DMS53 treated with DMSO at 0.1 percent for 48 hours (cell line): Measurements from ENCODE around the gene KLHDC8B.

Experiments used
- DNase-seq: peaks from one replicate; lab custom pipeline; 2025; ENCODE audit not compliant: unreplicated experiment; lab: John Stamatoyannopoulos, UW

Gene KLHDC8B

DNA sequence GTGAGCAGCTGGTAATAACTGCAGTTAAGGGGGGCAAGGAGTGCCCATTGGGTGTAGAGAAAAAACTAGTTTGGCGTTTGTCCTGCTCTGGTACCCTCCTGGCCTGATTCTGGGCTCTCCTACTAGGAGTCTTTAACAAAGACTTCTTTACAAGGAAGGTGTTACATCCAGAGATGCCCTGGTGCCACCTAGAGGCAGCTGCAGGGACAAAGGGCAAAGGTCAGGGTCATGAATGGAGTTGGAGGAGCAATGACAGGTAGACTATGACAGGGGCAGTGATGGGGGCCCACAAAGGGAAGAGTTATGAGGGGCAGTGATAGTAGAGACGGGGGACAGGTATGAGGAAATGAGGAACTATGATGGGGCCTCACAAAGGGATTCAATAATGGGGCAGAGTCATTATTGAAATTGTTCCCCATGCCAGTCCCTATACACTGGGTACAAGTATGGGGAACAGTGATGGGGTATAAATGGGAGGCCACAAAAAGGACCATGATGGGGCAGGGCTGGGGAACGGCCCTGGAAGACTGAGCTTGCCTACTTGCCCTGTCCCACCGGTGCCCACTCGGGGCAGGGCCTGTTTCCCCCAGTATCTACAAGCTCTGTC is 13.2 kb upstream of the KLHDC8B start:
- no peak for DNase-seq

DNA sequence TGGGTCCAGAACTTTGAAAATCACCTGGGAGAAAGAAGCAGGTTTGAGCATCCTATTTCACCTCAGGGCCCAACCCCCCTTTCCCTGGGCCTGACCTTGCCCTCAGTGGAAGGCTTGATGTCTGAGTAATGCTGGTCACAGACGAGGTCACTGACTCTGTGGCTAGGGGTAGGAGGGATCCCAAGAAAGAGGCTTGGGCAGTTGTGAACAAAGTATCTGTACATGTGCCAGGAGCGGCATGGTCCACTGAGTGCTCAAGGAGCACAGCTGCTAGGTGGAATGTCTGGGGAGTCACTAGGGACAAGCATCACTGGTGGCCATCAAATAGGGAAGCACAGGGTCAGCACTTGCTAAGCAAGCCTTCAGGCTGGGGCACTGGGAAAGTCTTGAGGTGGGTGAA is 12.6 kb upstream of the KLHDC8B start:
- DNase-seq: no peak

DNA sequence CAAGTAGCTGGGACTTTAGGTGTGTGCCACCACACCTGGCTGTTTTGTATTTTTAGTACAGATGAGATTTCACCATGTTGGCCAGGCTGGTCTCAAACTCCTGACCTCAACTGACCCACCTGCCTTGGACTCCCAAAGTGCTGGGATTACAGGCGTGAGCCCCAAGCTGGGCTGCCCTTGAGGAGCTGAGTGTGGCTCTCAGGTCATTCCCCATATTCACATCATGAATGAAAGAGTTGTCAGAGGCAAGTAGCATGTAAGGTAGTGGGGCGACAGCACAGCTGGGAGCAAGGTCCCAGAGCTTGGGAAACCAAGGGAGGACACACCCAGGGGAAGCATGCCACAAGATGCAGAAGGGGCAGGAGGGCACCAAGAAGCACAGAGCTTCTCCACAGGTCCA is 10.2 kb upstream of the KLHDC8B start:
- DNase-seq: no peak

DNA sequence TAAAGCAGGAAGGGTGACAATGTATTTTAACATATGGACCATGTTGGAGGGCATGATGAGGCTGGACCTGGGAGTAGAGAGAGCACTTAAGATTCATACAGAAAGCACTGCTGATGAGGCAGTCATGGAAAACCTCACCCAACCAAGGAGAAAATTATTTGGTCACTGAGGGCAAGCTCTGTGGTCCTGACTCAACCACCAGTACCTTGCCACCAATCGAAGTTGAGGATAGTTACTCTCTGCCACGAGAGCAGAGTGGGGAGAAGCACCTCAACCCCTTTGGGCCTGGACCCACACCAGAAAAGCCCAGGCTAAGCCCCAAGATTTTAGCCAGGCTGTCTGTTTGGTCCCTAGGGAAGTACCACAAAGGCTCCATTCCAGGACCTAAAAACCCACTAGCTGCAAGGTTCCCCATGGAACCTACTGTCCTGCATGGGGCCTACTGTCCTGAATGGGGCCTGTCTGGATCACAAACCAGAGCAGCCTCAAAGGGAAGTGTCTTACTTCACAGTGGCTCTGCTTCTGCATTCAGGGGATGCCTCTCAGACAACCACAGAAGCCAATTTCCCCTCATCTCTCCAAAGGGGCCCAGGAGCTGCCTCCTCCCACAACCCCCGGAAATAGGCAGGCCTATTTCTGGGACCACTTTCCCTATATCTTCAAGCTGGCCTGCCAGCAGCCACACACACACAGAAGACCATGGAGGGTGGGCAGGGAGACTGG is 9.4 kb upstream of the KLHDC8B start:
- no peak for DNase-seq

DNA sequence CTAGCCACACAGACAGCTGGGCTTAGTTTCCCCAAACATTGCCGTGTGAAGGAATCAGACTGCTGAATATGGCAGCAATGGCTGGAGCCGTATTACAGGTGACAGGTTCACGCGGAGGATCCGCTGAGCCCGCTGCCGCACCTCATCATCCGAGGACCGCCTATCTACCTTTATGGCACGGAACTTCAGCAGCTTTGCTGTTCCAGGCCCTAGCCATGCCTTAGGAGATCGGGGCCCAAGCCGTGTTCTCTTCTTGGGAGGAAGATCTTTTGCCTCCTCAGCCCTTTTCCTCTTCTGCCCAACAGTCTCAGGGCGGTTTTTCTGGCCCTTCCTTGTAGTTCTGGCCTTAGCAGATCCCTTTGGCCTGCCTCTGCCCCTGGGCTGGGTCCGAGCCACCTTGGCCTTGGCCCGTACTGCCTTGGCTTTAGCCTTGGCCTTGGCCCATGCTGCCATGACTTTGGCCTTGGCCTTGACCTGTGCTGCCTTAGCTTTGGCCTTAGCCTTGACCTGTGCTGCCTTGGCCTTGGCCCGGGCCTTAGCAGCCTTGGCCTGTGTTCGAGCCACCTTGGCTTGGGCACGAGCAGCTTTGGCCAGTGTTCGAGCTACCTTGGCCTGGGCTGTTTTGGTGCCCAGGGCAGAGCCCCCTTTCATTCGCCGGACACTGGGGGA is 8.5 kb upstream of the KLHDC8B start:
- DNase-seq: no peak

DNA sequence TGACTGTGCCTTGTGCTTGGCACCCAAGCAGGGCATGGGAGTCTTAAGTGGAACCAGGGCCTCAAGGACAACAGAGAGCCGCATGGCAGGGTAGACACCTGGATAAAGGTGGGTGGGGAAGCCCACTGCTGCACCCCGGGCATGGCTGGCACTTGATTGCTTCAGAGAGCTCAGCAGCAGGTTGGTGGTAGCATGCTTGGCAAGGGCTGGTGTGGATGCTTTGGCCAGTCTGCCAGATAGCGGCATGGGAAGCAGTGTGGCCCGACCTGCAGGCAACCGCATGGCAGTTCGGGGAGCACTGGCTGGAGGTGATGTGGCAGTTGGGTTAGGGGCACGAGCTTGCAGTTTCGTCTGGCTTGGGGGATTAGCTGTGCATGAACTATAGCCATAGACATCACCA is 7.8 kb upstream of the KLHDC8B start:
- no peak for DNase-seq

DNA sequence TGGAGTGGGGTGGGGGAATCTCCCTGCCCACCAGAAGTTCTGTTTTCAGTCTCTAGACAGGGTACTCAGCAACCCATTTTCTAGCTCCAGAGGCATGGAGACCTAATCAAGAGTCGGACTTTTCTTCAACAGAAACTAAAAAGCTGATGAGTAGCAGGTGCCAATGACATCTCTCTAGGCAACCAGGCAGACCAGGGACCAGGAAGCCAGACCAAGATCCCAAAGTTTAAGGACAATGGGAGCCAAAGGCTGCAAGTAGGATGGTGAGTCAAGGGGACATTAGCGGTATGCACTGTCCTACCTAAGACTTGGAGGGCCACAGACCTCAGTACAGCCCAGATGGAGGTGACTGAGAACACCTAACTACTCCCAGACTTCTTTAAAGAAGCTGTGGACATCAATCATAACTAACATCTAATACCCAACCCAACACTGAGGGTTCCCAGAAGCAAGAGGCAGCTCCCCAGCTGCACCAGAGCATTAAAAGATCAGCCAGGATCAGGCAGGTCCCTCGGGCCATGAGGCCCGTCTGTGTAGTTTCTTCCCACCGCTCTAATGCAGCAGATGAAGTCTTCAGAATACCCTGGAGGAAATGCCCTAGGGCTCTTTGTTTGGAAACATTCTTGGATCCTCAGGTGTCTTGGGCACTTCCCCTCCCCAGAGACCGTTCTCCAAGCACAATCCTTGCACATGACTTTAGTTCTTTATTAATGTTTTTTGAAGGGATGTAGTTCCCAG is 6.2 kb upstream of the KLHDC8B start:
- no peak for DNase-seq

DNA sequence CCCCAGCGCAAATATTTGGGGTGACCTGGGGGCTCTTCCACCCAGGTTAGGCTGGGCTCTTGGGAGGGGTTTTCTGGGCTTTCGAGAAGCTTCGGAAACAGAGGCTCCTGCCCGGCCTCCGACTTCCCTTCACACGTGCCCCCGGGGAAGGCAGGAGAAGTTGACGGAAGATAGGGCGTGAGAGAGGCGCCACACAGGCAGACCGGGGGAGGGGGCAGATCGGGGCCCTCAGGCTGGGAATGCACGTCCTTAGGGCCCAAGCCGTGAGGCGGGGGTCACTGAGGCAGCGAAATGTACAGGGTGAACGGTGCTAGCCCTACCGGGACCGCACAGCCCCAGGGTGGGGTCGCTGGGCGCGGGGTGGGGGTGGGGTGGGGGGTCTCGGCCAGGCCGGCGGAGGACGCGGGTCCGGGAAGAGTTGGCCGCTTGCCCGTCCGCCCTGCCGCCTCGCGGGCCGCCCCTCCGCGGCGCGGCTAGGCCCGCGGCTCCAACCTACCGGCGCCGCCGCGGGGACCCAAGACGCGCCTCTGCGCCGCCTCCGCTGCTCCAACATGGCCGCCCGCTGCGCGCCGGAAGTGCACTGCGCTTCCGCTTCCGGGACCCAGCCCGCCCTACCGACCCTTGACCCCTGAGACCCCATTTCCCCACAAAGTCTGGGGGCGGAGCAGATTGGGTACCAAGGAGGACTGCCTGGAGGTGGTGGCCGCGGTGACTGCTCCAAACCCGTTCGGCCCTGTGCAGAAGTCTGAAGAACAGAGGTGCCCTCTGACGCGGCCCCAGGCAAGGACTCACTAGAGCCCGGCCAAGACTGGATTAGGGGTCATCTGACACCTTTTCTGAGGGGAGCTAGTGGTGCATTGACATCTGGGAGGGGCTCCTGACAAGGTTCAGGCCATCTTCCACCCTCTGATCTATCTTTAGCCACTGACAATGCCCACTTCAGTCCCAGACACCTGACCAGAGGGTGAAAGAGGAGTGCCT is 5.3 kb upstream of the KLHDC8B start, which contains the start of gene CCDC71:
Gene CCDC71, minus strand, starts transcription at position 561 of the 981 bp plus-strand sequence. CDS start 2,123 bp downstream, outside the sequence.
- DNase-seq: no peak

DNA sequence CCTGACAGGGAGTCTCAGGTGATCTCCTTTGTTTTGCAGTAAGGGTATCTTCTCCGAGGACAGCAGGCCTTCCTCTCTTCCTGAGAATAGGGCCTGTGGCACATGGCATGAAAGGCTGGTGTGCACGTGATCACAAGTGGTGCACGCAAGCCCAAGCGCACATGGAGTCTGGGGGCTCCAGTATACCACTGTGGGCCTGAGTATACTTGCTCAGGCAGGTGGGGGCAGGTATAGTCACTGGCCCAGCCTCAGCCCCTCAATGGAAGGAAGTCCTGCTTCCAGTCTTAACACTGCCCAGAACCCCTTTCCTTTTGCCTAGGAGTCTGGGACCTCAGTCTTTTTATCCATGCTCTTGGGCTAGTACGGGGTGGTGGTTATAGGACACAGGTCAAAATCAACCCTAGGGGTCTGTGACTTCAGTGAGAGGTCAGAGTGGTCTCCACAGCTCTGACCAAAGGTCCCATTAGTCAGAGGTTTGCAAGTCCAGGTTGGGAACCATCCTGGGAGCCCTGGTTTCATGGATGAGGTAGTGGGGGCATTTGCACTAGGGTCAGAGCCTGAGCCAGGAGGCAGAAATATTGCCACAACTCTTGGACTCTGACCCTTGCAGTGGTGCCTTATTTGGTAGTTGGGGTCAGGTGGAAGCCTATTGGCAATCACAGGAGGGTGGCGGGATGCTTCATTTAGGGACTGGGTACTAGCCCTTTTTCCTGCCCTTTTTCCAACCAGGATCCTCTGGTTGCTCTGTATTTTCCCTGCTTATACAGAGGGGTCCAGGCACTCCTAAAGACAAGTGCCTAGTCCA is 4.4 kb upstream of the KLHDC8B start:
- no peak for DNase-seq

DNA sequence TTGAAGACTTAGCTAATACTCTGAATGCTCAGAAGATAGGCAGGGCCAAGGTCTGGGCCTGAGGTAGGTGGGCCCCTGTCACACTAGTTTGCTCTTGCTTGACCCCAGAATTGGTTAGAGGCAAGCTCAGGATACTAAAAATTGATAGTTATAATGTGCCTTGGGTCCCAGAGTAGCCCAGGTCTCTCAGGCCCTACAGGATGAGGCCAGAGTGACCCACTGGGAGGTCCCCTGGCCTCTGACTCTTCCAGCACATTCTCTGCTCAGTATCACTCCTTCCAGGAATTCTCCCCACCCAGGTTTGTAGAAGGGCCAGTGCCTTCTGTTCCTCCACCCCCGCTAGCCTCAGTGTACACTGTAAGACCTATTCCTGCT is 667 bp upstream of the KLHDC8B start:
- DNase-seq: no peak

DNA sequence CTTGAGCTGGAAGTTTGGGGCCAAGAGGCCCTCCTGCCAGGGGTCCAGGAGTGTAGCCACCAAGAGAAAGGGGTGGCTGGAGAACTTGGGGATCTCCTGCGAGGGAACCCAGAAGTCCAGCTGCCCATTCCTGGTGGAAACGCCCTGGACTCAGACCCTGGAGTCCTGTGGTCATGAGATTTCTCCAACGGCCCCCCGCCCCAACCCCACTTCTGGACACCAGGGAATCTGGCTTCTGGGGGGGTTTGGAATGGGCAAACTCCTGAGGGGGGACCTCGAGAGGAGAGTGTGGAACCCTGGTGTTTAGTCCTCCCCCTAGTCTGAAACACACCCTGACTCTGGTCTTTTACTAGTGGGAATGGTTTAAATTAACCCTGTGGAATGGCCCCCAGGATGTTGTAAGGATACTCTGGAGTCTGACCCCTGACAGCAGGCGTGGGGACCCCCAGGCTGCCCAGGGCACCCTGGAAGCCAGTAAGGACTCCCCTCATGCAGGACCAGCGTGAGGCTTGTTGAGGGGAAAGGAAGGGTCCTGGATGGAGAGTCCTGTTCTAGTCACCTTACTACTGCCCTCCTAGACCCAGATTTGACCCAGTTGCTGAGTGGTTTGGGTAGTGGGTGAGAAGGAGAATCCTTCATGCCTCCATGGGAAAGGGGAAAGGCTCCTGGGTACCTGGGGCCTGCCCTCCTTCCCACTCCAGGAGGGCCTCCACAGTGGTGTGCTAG is 540 bp downstream of the KLHDC8B start:
- no peak for DNase-seq

DNA sequence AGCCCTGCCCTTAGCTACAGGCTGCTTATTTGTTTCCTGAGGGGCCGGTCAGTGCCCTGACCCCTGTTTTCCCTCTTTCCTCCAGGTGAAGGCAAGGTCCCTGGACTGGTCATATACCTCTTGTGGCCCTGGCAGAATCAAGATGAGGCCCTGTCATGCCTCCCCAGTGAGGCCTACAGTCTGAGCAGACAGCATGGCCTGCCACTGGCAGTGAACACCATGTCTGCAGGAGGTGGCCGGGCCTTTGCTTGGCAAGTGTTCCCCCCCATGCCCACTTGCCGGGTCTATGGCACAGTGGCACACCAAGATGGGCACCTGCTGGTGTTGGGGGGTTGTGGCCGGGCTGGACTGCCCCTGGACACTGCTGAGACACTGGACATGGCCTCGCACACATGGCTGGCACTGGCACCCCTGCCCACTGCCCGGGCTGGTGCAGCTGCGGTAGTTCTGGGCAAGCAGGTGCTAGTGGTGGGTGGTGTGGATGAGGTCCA is 1.2 kb downstream of the KLHDC8B start:
- no peak for DNase-seq

DNA sequence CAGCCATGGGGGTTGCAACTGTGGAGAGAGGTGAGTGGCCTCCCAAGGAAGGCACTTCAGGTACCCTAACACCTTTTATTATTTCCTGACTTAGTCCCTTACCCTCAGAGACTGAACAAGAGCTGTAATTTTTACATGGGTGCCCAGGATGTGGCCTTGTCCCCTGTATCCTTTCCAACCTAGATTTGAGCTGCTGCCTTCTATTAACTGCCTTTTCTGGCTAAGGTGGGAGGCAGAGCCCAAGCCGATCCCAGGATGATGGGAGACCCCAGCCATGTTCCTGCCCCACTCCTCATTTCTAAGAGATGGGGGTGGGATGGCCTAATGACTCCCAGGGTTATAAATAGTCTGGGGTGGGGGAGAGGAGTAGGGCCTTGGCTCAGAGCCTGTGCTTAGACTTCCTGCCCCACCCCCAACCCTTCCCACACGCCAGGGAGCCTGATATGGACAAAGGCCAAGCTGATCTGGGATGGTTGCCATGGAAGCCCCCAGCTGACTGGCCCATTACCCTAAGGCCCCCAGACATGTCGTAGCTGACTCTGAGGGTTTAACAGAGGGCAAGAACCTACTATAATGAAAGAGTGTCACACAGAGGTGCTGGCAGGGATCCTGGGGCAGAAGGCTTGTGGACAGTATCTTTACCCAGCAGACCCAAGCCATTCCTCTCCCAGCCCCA is 1.9 kb downstream of the KLHDC8B start:
- no peak for DNase-seq

DNA sequence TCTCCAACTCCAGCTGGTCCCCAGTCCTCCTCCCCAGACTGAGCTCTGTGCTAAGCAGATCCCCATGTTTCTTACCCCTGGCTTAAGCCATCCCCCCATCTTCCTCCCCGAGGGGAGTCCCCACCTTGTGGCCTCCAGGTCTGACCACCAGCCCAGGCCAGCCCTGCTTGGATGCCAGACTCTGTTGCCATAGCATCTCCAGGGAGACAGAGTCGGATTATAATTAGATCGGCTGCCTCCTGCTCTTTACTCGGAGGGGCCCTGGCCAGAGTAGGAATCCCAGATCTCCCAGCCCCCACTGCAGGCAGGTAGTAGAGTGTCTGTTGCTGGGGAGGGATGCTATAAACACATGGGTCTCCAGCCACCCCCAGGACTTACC is 2.4 kb downstream of the KLHDC8B start:
- no peak for DNase-seq

DNA sequence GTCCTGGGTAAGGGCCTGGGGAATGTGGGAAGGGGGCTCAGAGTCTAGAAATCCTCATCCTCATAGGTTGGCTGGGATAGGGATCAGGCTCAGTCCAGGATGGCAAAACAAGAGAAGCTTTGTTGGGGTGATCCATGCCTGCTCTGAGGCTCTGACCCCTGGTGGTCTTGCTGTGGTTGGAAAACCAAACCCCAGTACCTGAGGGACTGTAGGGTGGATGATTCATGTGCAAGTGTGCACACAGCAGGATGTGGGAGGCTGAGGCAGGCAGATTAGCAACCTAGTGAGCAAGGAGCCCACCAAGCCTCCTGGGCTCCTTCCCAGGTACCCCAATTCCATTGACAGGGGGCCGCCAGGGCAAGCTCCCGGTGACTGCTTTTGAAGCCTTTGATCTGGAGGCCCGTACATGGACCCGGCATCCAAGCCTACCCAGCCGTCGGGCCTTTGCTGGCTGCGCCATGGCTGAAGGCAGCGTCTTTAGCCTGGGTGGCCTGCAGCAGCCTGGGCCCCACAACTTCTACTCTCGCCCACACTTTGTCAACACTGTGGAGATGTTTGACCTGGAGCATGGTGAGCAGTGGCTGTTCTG is 3.1 kb downstream of the KLHDC8B start:
- DNase-seq: no peak

DNA sequence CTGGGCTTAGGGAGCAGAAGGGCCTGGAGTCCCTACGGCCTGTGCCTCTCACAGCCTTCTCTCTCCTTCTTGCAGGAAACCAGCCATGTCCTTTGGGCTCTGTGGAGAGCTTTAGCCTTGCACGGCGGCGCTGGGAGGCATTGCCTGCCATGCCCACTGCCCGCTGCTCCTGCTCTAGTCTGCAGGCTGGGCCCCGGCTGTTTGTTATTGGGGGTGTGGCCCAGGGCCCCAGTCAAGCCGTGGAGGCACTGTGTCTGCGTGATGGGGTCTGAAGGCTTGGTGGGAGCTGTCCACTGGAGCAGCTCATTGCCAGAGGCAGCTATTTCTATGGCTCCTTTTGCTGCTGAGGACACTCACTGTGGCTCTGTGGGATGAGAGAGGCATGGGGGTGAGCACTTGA is 4.1 kb downstream of the KLHDC8B start:
- no peak for DNase-seq

DNA sequence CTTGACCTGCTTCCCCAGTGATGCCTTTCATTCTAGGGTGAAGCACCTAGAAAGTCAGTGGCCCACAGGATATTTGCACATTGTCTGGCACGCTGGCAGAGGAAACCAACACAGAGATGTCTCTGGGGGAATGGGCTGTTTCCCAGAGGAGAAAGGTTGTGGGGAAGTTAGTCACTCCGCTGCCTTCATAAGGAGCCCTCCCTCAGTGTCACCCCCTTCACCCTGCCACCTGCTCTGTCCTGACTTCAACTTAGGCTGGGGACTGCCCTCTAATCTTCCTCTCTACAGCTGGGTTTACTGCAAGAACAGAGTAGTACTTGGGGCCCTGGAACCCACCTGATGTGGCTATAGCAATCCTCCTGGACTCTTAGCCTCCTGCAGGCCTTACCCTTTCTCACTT is 5.7 kb downstream of the KLHDC8B start:
- no peak for DNase-seq

DNA sequence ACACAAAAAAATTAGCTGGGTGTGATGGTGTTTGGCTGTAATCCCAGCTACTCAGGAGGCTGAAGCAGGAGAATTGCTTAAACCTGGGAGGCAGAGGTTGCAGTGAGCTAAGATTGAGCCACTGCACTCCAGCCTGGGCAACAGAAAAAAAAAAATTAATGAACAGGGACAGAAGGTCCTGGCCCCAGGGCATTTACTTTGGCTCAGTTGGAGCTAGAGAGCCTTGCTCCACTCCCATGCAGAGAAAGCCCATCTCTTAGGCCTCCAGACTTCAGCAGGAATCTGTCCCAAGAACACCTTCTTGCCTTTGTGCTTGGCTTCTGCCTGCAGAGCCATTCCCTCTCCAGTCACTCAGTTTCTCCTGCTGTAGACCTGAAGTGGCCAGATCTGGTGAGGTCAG is 8.7 kb downstream of the KLHDC8B start:
- no peak for DNase-seq
